OCI-LY3 (cell line): ENCODE results near the gene DENND1C.
"Not testable (repeated sequence)": the region's sequence is repeated elsewhere in the genome, so short reads cannot be mapped to it uniquely, and the experiment has no call there.

ENCODE experiments used
- H2AFZ ChIP-seq: fragments of 200-600, 300-600 bp; shearing (Covaris generic); 2 replicates; pipeline ENCODE4 v1.6.0; 2014; ENCODE audit warnings: antibody characterized with exemption, low read depth, low read length
- H3K27ac ChIP-seq: fragments of 200-600, 300-600 bp; sonication (generic); 2 replicates; pipeline ENCODE4 v1.5.1; 2014; ENCODE audit warnings: mild to moderate bottlenecking, low read length, moderate library complexity, mixed read lengths
- H3K27me3 ChIP-seq: fragments of 200-600, 300-600 bp; sonication (generic); 2 replicates; pipeline ENCODE4 v1.6.1; 2014; ENCODE audit warnings: low read depth, low read length, mixed read lengths
- H3K36me3 ChIP-seq: fragments of 200-600, 300-600 bp; sonication (generic); replicated peaks from 2 replicates; pipeline ENCODE3; 2014; ENCODE audit warnings: low read depth, low read length, mixed read lengths
- H3K4me1 ChIP-seq: fragments of 300-600, 200-600 bp; sonication (generic); 2 replicates; pipeline ENCODE4 v1.6.1; 2014; ENCODE audit warnings: low read length, mixed read lengths
- H3K4me2 ChIP-seq: fragments of 200-600, 300-600 bp; sonication (generic); 2 replicates; pipeline ENCODE4 v1.6.1; 2014; ENCODE audit warnings: low read length, mixed read lengths
- H3K4me3 ChIP-seq: fragments of 300-600, 200-600 bp; sonication (generic); 2 replicates; pipeline ENCODE4 v1.5.1; 2014; ENCODE audit warnings: antibody characterized with exemption, mild to moderate bottlenecking, low read length, moderate library complexity
- H3K79me2 ChIP-seq: fragments of 300-600, 200-600 bp; shearing (Covaris generic); 2 replicates; pipeline ENCODE4 v1.6.1; 2014; ENCODE audit warnings: mild to moderate bottlenecking, low read length, mixed read lengths
- H3K9ac ChIP-seq: fragments of 300-600, 200-600 bp; shearing (Covaris generic); 2 replicates; pipeline ENCODE4 v1.6.0; 2014; ENCODE audit warnings: mild to moderate bottlenecking, low read length, moderate library complexity
- H3K9me3 ChIP-seq: fragments of 200-600, 300-600 bp; shearing (Covaris generic); 2 replicates; pipeline ENCODE4 v1.6.1; 2014; ENCODE audit warnings: low read length, mixed read lengths; ENCODE audit not compliant: insufficient read depth
- H4K20me1 ChIP-seq: fragments of 200-600, 300-600 bp; sonication (generic); 2 replicates; pipeline ENCODE4 v1.6.1; 2016; ENCODE audit warnings: low read length, mixed read lengths; ENCODE audit not compliant: insufficient read depth
- CTCF ChIP-seq: fragments of 200-600, 300-600 bp; sonication (generic); IDR thresholded peaks from 2 replicates; pipeline ENCODE4 v1.5.1; 2014; ENCODE audit warnings: antibody characterized with exemption, low read length, low read depth
- EZH2phosphoT487 ChIP-seq: fragments of 200-600 bp; shearing (Covaris generic); IDR thresholded peaks from 2 replicates; pipeline ENCODE4 v1.6.1; 2018; ENCODE audit warnings: antibody characterized with exemption, mixed run types, low read depth

Gene DENND1C

GRCh38 chr19:6510618-6511017 lies 29.0 kb upstream of the DENND1C start:
- H4K20me1 ChIP-seq = no peaks in the 10 kb centered on the region
- H3K9me3 ChIP-seq = no peaks in the 10 kb centered on the region
- no peak overlapping the region for H3K9ac ChIP-seq
- no peak overlapping the region for H3K4me3 ChIP-seq
- H3K4me1 ChIP-seq = no peaks in the 10 kb centered on the region
- H3K79me2 ChIP-seq = no peaks in the 10 kb centered on the region
- H3K36me3 ChIP-seq = no peaks in the 10 kb centered on the region
- H3K27me3 ChIP-seq = no peaks in the 10 kb centered on the region
- H2AFZ ChIP-seq = no peak overlapping the region
- TF ChIP-seq EZH2phosphoT487 = no peak
- no peak for TF ChIP-seq CTCF
- H3K27ac ChIP-seq = no peak overlapping the region
- no peak overlapping the region for H3K4me2 ChIP-seq

- H3K9ac ChIP-seq = no peak overlapping the region
Observed at GRCh38 chr19:6509118-6509971, 27.8 kb upstream of the DENND1C start.

GRCh38 chr19:6508028-6508771 lies 26.6 kb upstream of the DENND1C start:
- not testable (repeated sequence) for H3K9me3 ChIP-seq, H3K4me2 ChIP-seq, H3K9ac ChIP-seq, H3K79me2 ChIP-seq, H3K4me3 ChIP-seq, H3K27me3 ChIP-seq, H4K20me1 ChIP-seq, H3K27ac ChIP-seq, H2AFZ ChIP-seq, H3K36me3 ChIP-seq
- H3K4me1 ChIP-seq = peaks cover 15% of the 10 kb centered on the region

More at GRCh38 chr19:6509118-6509971, 27.8 kb upstream of the DENND1C start:
- H3K4me2 ChIP-seq = no peak overlapping the region
- no peaks in the 10 kb centered on the region for H3K27me3 ChIP-seq
- H3K36me3 ChIP-seq = no peaks in the 10 kb centered on the region
- no peaks in the 10 kb centered on the region for H3K79me2 ChIP-seq
- TF ChIP-seq CTCF (no peak), EZH2phosphoT487 (no peak)
- H3K27ac ChIP-seq = no peak overlapping the region
- no peak overlapping the region for H2AFZ ChIP-seq
- no peaks in the 10 kb centered on the region for H4K20me1 ChIP-seq
- H3K4me3 ChIP-seq = no peak overlapping the region
- peaks cover 7% of the 10 kb centered on the region; the same call in 1 of the 2 replicates for H3K4me1 ChIP-seq
- H3K9me3 ChIP-seq = no peaks in the 10 kb centered on the region

GRCh38 chr19:6503407-6504201 lies 22.0 kb upstream of the DENND1C start:
- Histone ChIP-seq H3K27ac (no peak overlapping the region), H3K4me2 (peak overlapping the region; percentile 98; the same call in 1 of the 2 replicates), H3K79me2 (no peaks in the 10 kb centered on the region), H3K9ac (no peak overlapping the region), H3K9me3 (no peaks in the 10 kb centered on the region), H4K20me1 (no peaks in the 10 kb centered on the region), H2AFZ (no peak overlapping the region), H3K4me3 (no peak overlapping the region), H3K36me3 (peaks cover 19% of the 10 kb centered on the region), H3K4me1 (peaks cover 31% of the 10 kb centered on the region), H3K27me3 (no peaks in the 10 kb centered on the region)
- TF ChIP-seq CTCF = no peak
- TF ChIP-seq EZH2phosphoT487 = no peak
